ENCODE results near the gene KCTD5.

DNA sequence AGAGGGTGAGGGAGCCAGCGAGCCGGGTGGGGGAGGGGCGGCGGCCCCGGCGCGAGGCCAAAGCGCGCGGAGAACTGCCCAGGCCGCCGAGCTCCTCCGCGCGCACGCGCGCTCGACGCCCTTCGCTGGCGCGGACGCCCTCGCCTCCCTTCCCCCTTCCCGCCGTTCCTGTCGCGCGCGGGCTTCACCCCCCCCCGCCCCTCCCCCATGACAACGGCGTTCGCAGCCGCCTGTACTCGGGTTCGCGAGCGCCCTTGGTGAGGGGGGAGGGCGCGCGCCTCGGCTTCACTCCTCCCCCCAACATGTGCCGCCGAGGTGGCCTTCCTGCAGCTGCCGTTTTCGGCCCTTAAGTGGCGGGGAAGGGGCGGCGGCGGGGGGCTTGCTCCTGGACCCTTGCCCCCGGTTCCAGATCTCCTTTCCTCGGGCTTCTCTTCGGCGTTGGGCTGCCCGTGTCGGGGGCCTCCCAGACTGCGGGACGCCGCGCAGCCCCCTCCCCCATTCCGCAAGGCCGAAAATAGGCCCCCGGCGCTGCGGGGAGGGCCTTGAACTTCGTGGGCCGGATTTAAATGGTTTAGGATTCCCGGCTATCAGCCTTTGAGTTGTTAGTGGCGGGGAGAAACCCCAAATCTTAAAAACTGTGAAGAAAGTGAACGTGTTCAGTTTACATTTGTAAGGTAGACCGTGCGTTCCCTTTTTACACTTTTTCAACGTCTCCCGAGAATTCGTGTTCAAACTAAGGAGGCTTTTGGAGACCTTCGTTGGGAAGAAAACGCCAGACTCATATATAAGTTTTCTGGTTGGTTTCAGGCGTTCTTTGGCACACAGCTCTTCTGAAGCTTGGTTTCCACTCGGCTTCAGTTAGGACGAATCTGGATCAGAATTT is 70.8 kb downstream of the KCTD5 start:
- TF ChIP-seq, protein P1, sequence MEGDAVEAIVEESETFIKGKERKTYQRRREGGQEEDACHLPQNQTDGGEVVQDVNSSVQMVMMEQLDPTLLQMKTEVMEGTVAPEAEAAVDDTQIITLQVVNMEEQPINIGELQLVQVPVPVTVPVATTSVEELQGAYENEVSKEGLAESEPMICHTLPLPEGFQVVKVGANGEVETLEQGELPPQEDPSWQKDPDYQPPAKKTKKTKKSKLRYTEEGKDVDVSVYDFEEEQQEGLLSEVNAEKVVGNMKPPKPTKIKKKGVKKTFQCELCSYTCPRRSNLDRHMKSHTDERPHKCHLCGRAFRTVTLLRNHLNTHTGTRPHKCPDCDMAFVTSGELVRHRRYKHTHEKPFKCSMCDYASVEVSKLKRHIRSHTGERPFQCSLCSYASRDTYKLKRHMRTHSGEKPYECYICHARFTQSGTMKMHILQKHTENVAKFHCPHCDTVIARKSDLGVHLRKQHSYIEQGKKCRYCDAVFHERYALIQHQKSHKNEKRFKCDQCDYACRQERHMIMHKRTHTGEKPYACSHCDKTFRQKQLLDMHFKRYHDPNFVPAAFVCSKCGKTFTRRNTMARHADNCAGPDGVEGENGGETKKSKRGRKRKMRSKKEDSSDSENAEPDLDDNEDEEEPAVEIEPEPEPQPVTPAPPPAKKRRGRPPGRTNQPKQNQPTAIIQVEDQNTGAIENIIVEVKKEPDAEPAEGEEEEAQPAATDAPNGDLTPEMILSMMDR (IDR thresholded peaks at IDR 0.05) = no peak
- no peak for TF ChIP-seq EZH2phosphoT487 (IDR thresholded peaks at IDR 0.05)

Data from neural progenitor cell (in vitro differentiated cells).